Hepatocyte (in vitro differentiated cells): ENCODE results near the gene SLFN5. TPM values are rescaled to one million over a fixed set of nuclear protein-coding genes. Genes with fewer than 3 reads are reported as not detected.

Experiments used
- DNase-seq: peaks from one replicate; pipeline ENCODE4 v3.0.0-alpha.2; 2016; ENCODE audit warnings: low spot score
- H2AFZ ChIP-seq: fragments of 200-600 bp; sonication (generic); 2 replicates; pipeline ENCODE4 v1.6.0; 2016; ENCODE audit warnings: antibody characterized with exemption, mild to moderate bottlenecking
- H3K27ac ChIP-seq: fragments of 200-600 bp; sonication (generic); 2 replicates; pipeline ENCODE4 v1.5.1; 2016; ENCODE audit warnings: mild to moderate bottlenecking
- H3K27me3 ChIP-seq: fragments of 200-600 bp; sonication (generic); 2 replicates; pipeline ENCODE4 v1.6.1; 2016
- H3K36me3 ChIP-seq: fragments of 200-600 bp; sonication (generic); replicated peaks from 2 replicates; pipeline ENCODE4 v1.5.1; 2016; ENCODE audit warnings: low read depth; ENCODE audit not compliant: insufficient read depth
- H3K4me1 ChIP-seq: fragments of 200-600 bp; sonication (generic); 2 replicates; pipeline ENCODE4 v1.5.1; 2016; ENCODE audit warnings: mild to moderate bottlenecking, moderate library complexity; ENCODE audit not compliant: insufficient read depth
- H3K4me2 ChIP-seq: fragments of 200-600 bp; sonication (generic); 2 replicates; pipeline ENCODE4 v1.6.0; 2016
- H3K4me3 ChIP-seq: fragments of 200-600 bp; sonication (generic); 2 replicates; pipeline ENCODE4 v1.5.1; 2016; ENCODE audit warnings: mild to moderate bottlenecking
- H3K79me2 ChIP-seq: fragments of 200-600 bp; sonication (generic); 2 replicates; pipeline ENCODE4 v1.6.0; 2017; ENCODE audit warnings: mild to moderate bottlenecking
- H3K9me2 ChIP-seq: fragments of 200-600 bp; sonication (generic); replicated peaks from 2 replicates; pipeline ENCODE4 v1.6.0; 2017; ENCODE audit warnings: mild to moderate bottlenecking; ENCODE audit not compliant: insufficient read depth
- H3K9me3 ChIP-seq: fragments of 200-600 bp; sonication (generic); 2 replicates; pipeline ENCODE4 v1.5.1; 2016; ENCODE audit warnings: low read depth, mild to moderate bottlenecking
- H4K20me1 ChIP-seq: fragments of 200-600 bp; sonication (generic); 2 replicates; pipeline ENCODE4 v1.6.0; 2016; ENCODE audit warnings: mild to moderate bottlenecking; ENCODE audit not compliant: insufficient read depth, poor library complexity, severe bottlenecking
- CTCF ChIP-seq: fragments of 200-600 bp; sonication (generic); IDR thresholded peaks from 2 replicates; pipeline ENCODE4 v1.5.1; 2016; ENCODE audit warnings: antibody characterized with exemption, mild to moderate bottlenecking; ENCODE audit not compliant: poor library complexity
- EZH2 ChIP-seq: fragments of 200-600 bp; sonication (generic); IDR thresholded peaks from 2 replicates; pipeline ENCODE4 v1.6.1; 2016; ENCODE audit warnings: antibody characterized with exemption, mild to moderate bottlenecking, borderline replicate concordance
- EZH2phosphoT487 ChIP-seq: fragments of 200-600 bp; sonication (generic); IDR thresholded peaks from one replicate; pipeline ENCODE4 v1.6.1; 2018; ENCODE audit warnings: antibody characterized with exemption, mild to moderate bottlenecking, low read depth, moderate library complexity; ENCODE audit not compliant: unreplicated experiment, severe bottlenecking
- WGBS: methylation state at CpG from one replicate; pipeline ENCODE4 v1.1.6; 2016; ENCODE audit warnings: low lambda C conversion rate; ENCODE audit errors: missing lambda C conversion rate; 5-methylcytosine and 5-hydroxymethylcytosine counted together
- polyA plus RNA-seq: library from polyadenylated mRNA; unstranded; fragments of >200 nt; fragmentation: Nextera tagmentation; extraction: Ambion mirVana; gene quantifications from 2 replicates; pipeline ENCODE4 v1.2.1, GENCODE V29; 2016
- total RNA-seq: library from RNA; depleted of rRNA; stranded (reverse); fragments of >200 nt; gene quantifications from 2 replicates; pipeline ENCODE4 v1.2.3, GENCODE V29; 2014

Gene SLFN5
- total and polyA plus RNA-seq, 2 experiments from 2014 or later, result 1.7 to 9.5 TPM

- WGBS, result 65% methylated on average over 4 of the region's 4 CpGs
These were observed 14.4 kb downstream of the SLFN5 start for GRCh38 chr17:35257208-35257659.

GRCh38 chr17:35259001-35259400 is 16.1 kb downstream of the SLFN5 start:
- Histone ChIP-seq H3K9me3 (no peaks in the 10 kb centered on the region), H3K4me3 (no peak overlapping the region), H3K4me2 (no peak overlapping the region), H3K4me1 (peaks cover 2% of the 10 kb centered on the region), H2AFZ (no peak overlapping the region), H3K9me2 (no peaks in the 10 kb centered on the region), H3K27ac (no peak overlapping the region), H3K79me2 (no peaks in the 10 kb centered on the region), H3K27me3 (no peaks in the 10 kb centered on the region), H3K36me3 (no peaks in the 10 kb centered on the region), H4K20me1 (no peaks in the 10 kb centered on the region)
- TF ChIP-seq EZH2phosphoT487 (no peak), CTCF (no peak), EZH2 (no peak)
- WGBS, result 92% methylated on average over 6 of the region's 6 CpGs
- DNase-seq, result no peak

More at GRCh38 chr17:35257208-35257659, 14.4 kb downstream of the SLFN5 start:
- H3K79me2 ChIP-seq, result no peaks in the 10 kb centered on the region
- no peaks in the 10 kb centered on the region for H4K20me1 ChIP-seq
- H3K4me2 ChIP-seq, result no peak overlapping the region
- H2AFZ ChIP-seq, result no peak overlapping the region
- H3K9me3 ChIP-seq, result no peaks in the 10 kb centered on the region
- no peaks in the 10 kb centered on the region for H3K27me3 ChIP-seq
- H3K4me3 ChIP-seq, result no peak overlapping the region
- peaks cover 5% of the 10 kb centered on the region for H3K4me1 ChIP-seq
- no peak for DNase-seq
- no peak overlapping the region for H3K27ac ChIP-seq
- H3K9me2 ChIP-seq, result no peaks in the 10 kb centered on the region
- TF ChIP-seq EZH2phosphoT487 (no peak), EZH2 (no peak), CTCF (no peak)
- no peaks in the 10 kb centered on the region for H3K36me3 ChIP-seq

- no peaks in the 10 kb centered on the region for H3K27me3 ChIP-seq
These were observed 22.2 kb downstream of the SLFN5 start for GRCh38 chr17:35265071-35265470.

More at GRCh38 chr17:35265071-35265470, 22.2 kb downstream of the SLFN5 start:
- Histone ChIP-seq H3K79me2 (no peaks in the 10 kb centered on the region), H3K27ac (no peak overlapping the region), H4K20me1 (no peaks in the 10 kb centered on the region), H3K9me2 (no peaks in the 10 kb centered on the region), H3K9me3 (no peaks in the 10 kb centered on the region), H3K4me3 (no peak overlapping the region), H3K36me3 (no peaks in the 10 kb centered on the region), H3K4me1 (no peaks in the 10 kb centered on the region), H3K4me2 (no peak overlapping the region), H2AFZ (no peak overlapping the region)
- no peak for DNase-seq
- TF ChIP-seq EZH2, result no peak
- TF ChIP-seq CTCF, result no peak
- TF ChIP-seq EZH2phosphoT487, result no peak
- WGBS, result 96% methylated on average over 5 of the region's 5 CpGs
